CD4-positive, alpha-beta T cell (primary cell): ENCODE results near the gene SRRD. TPM values are rescaled to one million over a fixed set of nuclear protein-coding genes. Genes with fewer than 3 reads are reported as not detected.

ENCODE experiments used
- ATAC-seq: fragments of 200-7000 bp; cut with Tn5 transposase; one replicate; pipeline ENCODE4 v1.10.0; 2022; ENCODE audit warnings: mild to moderate bottlenecking; ENCODE audit not compliant: poor library complexity
- CTCF ChIA-PET: fragments of 350-600 bp; sonication (Branson Sonifier 250); formaldehyde crosslinking; loops from one replicate; lab custom pipeline; 2021; ENCODE audit warnings: antibody characterized with exemption, inconsistent platforms; lab: Charles Lee
- POLR2A ChIA-PET: fragments of 350-600 bp; sonication (Branson Sonifier 250); formaldehyde crosslinking; loops from one replicate; lab custom pipeline; 2021; ENCODE audit warnings: antibody characterized with exemption, inconsistent platforms; lab: Charles Lee
- DNase-seq, 14 experiments: peaks; one replicate each; pipeline ENCODE4 v3.0.0-alpha.2; 2013 to 2020; ENCODE audit warnings: mixed read lengths in 2 of 14
- H3K27ac ChIP-seq, 2 donors: one replicate each; pipeline versions ENCODE4 v1.5.1 to v1.7.0; 2013; ENCODE audit warnings: low read length in 2 of 2, low read depth in 1 of 2, mild to moderate bottlenecking in 1 of 2
- H3K27me3 ChIP-seq, 2 experiments: 1 replicate in 1 of 2; 2 replicates in 1 of 2; pipeline versions ENCODE4 v1.6.1 to v1.7.0; 2013; ENCODE audit warnings: low read length in 2 of 2, control low read depth in 1 of 2, mild to moderate bottlenecking in 1 of 2, moderate library complexity in 1 of 2; ENCODE audit not compliant: insufficient read depth in 2 of 2, control insufficient read depth in 1 of 2
- H3K36me3 ChIP-seq: one replicate; pipeline ENCODE4 v1.6.1; 2013; ENCODE audit warnings: low read length, control low read depth; ENCODE audit not compliant: insufficient read depth
- H3K4me1 ChIP-seq: one replicate; pipeline ENCODE4 v1.6.1; 2013; ENCODE audit warnings: low read length, control low read depth; ENCODE audit not compliant: insufficient read depth
- H3K4me3 ChIP-seq: one replicate; pipeline ENCODE4 v1.5.1; 2013; ENCODE audit warnings: mild to moderate bottlenecking, low read length, moderate library complexity
- H3K9me3 ChIP-seq, 2 experiments: 1 replicate in 1 of 2; 2 replicates in 1 of 2; pipeline versions ENCODE4 v1.6.1 to v1.7.0; 2013; ENCODE audit warnings: low read length in 2 of 2, mild to moderate bottlenecking in 2 of 2, control low read depth in 1 of 2, moderate library complexity in 1 of 2; ENCODE audit not compliant: control insufficient read depth in 1 of 2, insufficient read depth in 1 of 2
- H3K27ac Mint-ChIP-seq: one replicate; pipeline ENCODE4 v1.8.0; 2020; ENCODE audit warnings: mixed read lengths
- H3K27me3 Mint-ChIP-seq: one replicate; pipeline ENCODE4 v1.8.0; 2021; ENCODE audit warnings: mixed read lengths
- H3K36me3 Mint-ChIP-seq: one replicate; pipeline ENCODE4 v1.8.0; 2021; ENCODE audit warnings: low read depth, mixed read lengths
- H3K4me1 Mint-ChIP-seq: one replicate; pipeline ENCODE4 v1.8.0; 2021; ENCODE audit warnings: low read depth, mixed read lengths
- H3K4me3 Mint-ChIP-seq: one replicate; pipeline ENCODE4 v1.8.0; 2020; ENCODE audit warnings: mild to moderate bottlenecking, mixed read lengths
- H3K9me3 Mint-ChIP-seq: one replicate; pipeline ENCODE4 v1.8.0; 2020; ENCODE audit warnings: mixed read lengths
- intact Hi-C, 2 experiments: fragments of 100-400 bp; cut with DNase I in 1 of 2; cut with micrococcal nuclease in 1 of 2; formaldehyde crosslinking; loops; one replicate each; pipeline versions ENCODE4 v1.15.1 to v1.9.0; 2023 to 2025; cut with DNase I, micrococcal nuclease
- total RNA-seq, 174 experiments: library from RNA in 2 of 174; stranded (reverse) in 2 of 174; gene quantifications; one replicate each; pipeline ENCODE4 v1.2.3 and lab custom pipeline; 2021 to 2026
- TF ChIP-seq, protein P1 (sequence below): fragments of 200-600 bp; IDR thresholded peaks from one replicate; pipeline ENCODE4 v1.8.0; 2022; ENCODE audit warnings: antibody characterized with exemption, mild to moderate bottlenecking

Gene SRRD
- total RNA-seq, 2 experiments from 2014 or later: 25.8 to 27.2 TPM

DNA sequence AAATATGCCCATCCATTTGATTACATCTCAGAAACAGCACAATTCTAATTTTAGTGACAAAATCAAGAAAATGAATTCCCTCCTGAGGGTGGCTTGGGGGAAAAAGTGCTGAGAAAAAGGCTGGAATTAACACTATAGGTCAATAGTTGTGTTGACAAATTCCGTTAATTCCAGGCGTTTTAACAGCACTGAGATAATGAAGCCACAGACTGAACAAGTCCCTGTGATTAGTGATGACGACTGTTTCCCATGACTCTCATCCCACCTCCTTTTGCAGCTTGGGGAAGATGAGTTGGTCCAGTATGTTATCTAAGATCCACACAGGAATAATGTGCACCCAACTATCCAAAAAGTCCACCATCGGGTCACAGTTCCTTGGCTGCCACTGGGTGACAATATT lies 12.8 kb downstream of the SRRD start:
- no peaks in the 10 kb centered on the region for H3K27me3 ChIP-seq
- H3K36me3 Mint-ChIP-seq: peaks cover 89% of the 10 kb centered on the region
- CTCF ChIA-PET: no interaction called here
- intact Hi-C loops: no loop called here
- H3K27me3 Mint-ChIP-seq: no peaks in the 10 kb centered on the region
- no peak overlapping the region for H3K4me3 Mint-ChIP-seq
- no peaks in the 10 kb centered on the region for H3K9me3 Mint-ChIP-seq
- TF ChIP-seq, protein P1, sequence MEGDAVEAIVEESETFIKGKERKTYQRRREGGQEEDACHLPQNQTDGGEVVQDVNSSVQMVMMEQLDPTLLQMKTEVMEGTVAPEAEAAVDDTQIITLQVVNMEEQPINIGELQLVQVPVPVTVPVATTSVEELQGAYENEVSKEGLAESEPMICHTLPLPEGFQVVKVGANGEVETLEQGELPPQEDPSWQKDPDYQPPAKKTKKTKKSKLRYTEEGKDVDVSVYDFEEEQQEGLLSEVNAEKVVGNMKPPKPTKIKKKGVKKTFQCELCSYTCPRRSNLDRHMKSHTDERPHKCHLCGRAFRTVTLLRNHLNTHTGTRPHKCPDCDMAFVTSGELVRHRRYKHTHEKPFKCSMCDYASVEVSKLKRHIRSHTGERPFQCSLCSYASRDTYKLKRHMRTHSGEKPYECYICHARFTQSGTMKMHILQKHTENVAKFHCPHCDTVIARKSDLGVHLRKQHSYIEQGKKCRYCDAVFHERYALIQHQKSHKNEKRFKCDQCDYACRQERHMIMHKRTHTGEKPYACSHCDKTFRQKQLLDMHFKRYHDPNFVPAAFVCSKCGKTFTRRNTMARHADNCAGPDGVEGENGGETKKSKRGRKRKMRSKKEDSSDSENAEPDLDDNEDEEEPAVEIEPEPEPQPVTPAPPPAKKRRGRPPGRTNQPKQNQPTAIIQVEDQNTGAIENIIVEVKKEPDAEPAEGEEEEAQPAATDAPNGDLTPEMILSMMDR: no peak
- no peaks in the 10 kb centered on the region for H3K4me1 Mint-ChIP-seq
- ATAC-seq (no peak), DNase-seq (no peak)
- peaks cover 84% of the 10 kb centered on the region for H3K36me3 ChIP-seq
- no peak overlapping the region for H3K27ac ChIP-seq
- POLR2A ChIA-PET: interaction anchor here (2.8 kb wide), 1 partner anchor 13 kb away, joined by 22 read pairs; the partner anchor contains the start of genes HPS4 and SRRD
- H3K4me1 ChIP-seq: no peaks in the 10 kb centered on the region
- no peaks in the 10 kb centered on the region for H3K9me3 ChIP-seq
- H3K4me3 ChIP-seq: no peak overlapping the region
- no peak overlapping the region for H3K27ac Mint-ChIP-seq

DNA sequence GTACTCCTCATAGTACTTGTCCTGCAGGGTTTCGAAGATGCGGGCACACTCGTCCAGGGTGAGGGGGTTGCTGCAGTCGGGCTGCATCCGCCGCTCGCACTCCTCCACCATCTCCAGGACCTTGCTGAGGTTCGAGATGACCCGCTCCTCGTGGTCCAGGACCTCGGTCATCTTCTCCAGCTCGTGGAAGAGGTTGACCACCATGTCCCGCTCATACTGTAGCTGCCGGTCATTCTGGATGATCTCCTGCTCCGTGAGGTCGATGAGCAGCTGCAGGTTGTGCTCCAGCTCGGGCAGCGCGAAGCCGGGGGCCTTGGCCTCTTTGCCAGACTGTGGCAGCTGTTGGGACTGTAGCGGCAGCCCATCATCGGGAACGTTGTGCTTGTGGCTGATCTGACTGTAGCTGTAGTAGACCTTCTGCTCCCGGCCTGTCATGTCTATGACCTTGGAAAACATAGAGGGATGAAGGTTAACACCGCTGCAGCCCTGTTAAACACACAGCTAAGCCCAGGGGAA lies 15.6 kb downstream of the SRRD start:
- no peak overlapping the region for H3K4me3 ChIP-seq
- ATAC-seq (no peak), DNase-seq (no peak)
- POLR2A ChIA-PET: interaction anchor here (0.7 to 2.4 kb wide), 2 partner anchors 15 to 23 kb away, joined by 4 to 10 read pairs; partner anchors contain the start of genes HPS4 and SRRD
- intact Hi-C loops: no loop called here
- no peaks in the 10 kb centered on the region for H3K9me3 ChIP-seq
- no peak overlapping the region for H3K27ac ChIP-seq
- H3K27me3 Mint-ChIP-seq: no peaks in the 10 kb centered on the region
- peaks cover 18% of the 10 kb centered on the region for H3K4me1 Mint-ChIP-seq
- H3K4me1 ChIP-seq: peaks cover 14% of the 10 kb centered on the region
- H3K27me3 ChIP-seq: no peaks in the 10 kb centered on the region
- no peak overlapping the region for H3K4me3 Mint-ChIP-seq
- CTCF ChIA-PET: no interaction called here
- no peaks in the 10 kb centered on the region for H3K9me3 Mint-ChIP-seq
- peaks cover 90% of the 10 kb centered on the region for H3K36me3 Mint-ChIP-seq
- peaks cover 86% of the 10 kb centered on the region for H3K36me3 ChIP-seq
- H3K27ac Mint-ChIP-seq: no peak overlapping the region
- TF ChIP-seq, protein P1: no peak

- H3K4me1 Mint-ChIP-seq: peaks cover 21% of the 10 kb centered on the region
- Histone ChIP-seq H3K4me1 (peaks cover 17% of the 10 kb centered on the region), H3K36me3 (peaks cover 86% of the 10 kb centered on the region), H3K27me3 (no peaks in the 10 kb centered on the region), H3K9me3 (no peaks in the 10 kb centered on the region), H3K27ac (no peak overlapping the region), H3K4me3 (no peak overlapping the region)
- no peak for ATAC-seq
- no peak overlapping the region for H3K4me3 Mint-ChIP-seq
- H3K36me3 Mint-ChIP-seq: peaks cover 90% of the 10 kb centered on the region
- no peaks in the 10 kb centered on the region for H3K27me3 Mint-ChIP-seq
- POLR2A ChIA-PET: interaction anchor here (0.9 to 2.4 kb wide), 3 partner anchors 10 to 18 kb away, joined by 4 to 29 read pairs (median 10); partner anchors contain the start of genes HPS4, SRRD and TFIP11
- no peak for DNase-seq
- TF ChIP-seq, protein P1: no peak
- intact Hi-C loops: no loop called here
- CTCF ChIA-PET: interaction anchor here (1.2 to 1.7 kb wide), 3 partner anchors 11 to 146 kb away, joined by 3 to 6 read pairs (median 4); no protein-coding TSS in a partner anchor
- no peaks in the 10 kb centered on the region for H3K9me3 Mint-ChIP-seq
- H3K27ac Mint-ChIP-seq: no peak overlapping the region
Measured at GRCh38 chr22:26501996-26502395, 18.3 kb downstream of the SRRD start.
